Measurements from ENCODE around the gene DCAF17. TPM values are rescaled to one million over a fixed set of nuclear protein-coding genes. Genes with fewer than 3 reads are reported as not detected.
A peak's percentile ranks its signal among the peaks of the same experiment; 100 is the strongest.

DCAF17 gene
- total and polyA plus RNA-seq, 2 of the 13 experiments (the other 11 are each of a cell fraction or from before 2014, with no cell fraction given) = 13.7 to 30.0 TPM

DNA sequence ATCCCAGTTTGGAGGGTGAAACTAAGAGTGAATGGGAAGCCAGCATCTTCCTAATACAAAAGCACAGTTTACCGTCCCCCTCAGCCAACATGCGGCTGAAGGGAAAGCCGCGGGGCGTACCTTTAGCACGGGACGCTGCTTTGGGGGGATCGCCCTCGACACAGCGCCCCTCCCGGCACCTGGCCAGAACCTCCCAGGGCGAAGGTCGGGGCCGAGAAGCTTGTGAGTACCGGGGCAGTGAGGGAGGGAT lies 338 bp upstream of the DCAF17 start, which contains the start of gene METTL8 (continued):
- TF ChIP-seq ZBTB10 (CRISPR knock-in tag; IDR thresholded peaks at IDR 0.05; ENCODE audit: borderline replicate concordance) (peak; percentile 97; the same call in 1 of the 2 replicates), ZSCAN29 (CRISPR knock-in tag; conservative IDR thresholded peaks at IDR 0.05) (no peak), ZNF557 (CRISPR knock-in tag; IDR thresholded peaks at IDR 0.05) (peak; percentile 47; the same call in 1 of the 2 replicates), ZNF713 (CRISPR knock-in tag; IDR thresholded peaks at IDR 0.05) (0 out of 2 replicates have a peak, but pooled peaks have one; percentile 6), ZNF788 (CRISPR knock-in tag; IDR thresholded peaks at IDR 0.05; ENCODE audit: borderline replicate concordance) (peak; percentile 72; the same call in 1 of the 2 replicates), ZNF720 (CRISPR knock-in tag; IDR thresholded peaks at IDR 0.05) (no peak), ZZZ3 (CRISPR knock-in tag; IDR thresholded peaks at IDR 0.05; ENCODE audit: borderline replicate concordance) (no peak), NFE2L1 (CRISPR knock-in tag; IDR thresholded peaks at IDR 0.05; ENCODE audit: borderline replicate concordance) (no peak), CBFB (CRISPR knock-in tag; IDR thresholded peaks at IDR 0.05) (no peak), ZHX2 (IDR thresholded peaks at IDR 0.05; ENCODE audit: low read depth) (peak; percentile 71), ZHX2 (CRISPR knock-in tag; IDR thresholded peaks at IDR 0.05; ENCODE audit: borderline replicate concordance) (no peak), GATA4 (IDR thresholded peaks at IDR 0.05; ENCODE audit: borderline replicate concordance, low read depth) (peak; percentile 51), FOXA1 (IDR thresholded peaks at IDR 0.05) (no peak), FOXA1 (CRISPR knock-in tag; IDR thresholded peaks at IDR 0.05) (peak; percentile 62), SOX13 (IDR thresholded peaks at IDR 0.05) (no peak), SOX13 (CRISPR knock-in tag; conservative IDR thresholded peaks at IDR 0.05 in 1 of 2, IDR thresholded peaks at IDR 0.05 in 1 of 2) (peak in 1 of 2 experiments; percentile 67; a peak in 1 of 4 replicates)
- TF ChIP-seq, protein P1, sequence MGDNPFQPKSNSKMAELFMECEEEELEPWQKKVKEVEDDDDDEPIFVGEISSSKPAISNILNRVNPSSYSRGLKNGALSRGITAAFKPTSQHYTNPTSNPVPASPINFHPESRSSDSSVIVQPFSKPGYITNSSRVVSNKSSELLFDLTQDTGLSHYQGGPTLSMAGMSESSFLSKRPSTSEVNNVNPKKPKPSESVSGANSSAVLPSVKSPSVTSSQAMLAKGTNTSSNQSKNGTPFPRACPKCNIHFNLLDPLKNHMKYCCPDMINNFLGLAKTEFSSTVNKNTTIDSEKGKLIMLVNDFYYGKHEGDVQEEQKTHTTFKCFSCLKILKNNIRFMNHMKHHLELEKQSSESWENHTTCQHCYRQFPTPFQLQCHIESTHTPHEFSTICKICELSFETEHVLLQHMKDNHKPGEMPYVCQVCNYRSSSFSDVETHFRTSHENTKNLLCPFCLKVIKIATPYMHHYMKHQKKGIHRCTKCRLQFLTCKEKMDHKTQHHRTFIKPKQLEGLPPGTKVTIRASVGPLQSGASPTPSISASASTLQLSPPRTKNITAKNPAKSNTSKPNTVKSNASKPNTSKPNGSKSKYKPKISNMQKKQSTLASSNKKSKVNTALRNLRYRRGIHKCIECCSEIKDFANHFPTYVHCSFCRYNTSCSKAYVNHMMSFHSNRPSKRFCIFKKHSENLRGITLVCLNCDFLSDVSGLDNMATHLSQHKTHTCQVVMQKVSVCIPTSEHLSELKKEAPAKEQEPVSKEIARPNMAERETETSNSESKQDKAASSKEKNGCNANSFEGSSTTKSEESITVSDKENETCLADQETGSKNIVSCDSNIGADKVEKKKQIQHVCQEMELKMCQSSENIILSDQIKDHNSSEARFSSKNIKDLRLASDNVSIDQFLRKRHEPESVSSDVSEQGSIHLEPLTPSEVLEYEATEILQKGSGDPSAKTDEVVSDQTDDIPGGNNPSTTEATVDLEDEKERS (CRISPR knock-in tag; IDR thresholded peaks at IDR 0.05) = peak; percentile 92
